ENCODE data around the gene ACCSL. TPM values are rescaled to one million over a fixed set of nuclear protein-coding genes. Genes with fewer than 3 reads are reported as not detected.
A peak's percentile ranks its signal among the peaks of the same experiment; 100 is the strongest.

ACCSL gene
- polyA plus RNA-seq, 1 of the 3 experiments (the other 2 are of a cell fraction), result not detected

DNA sequence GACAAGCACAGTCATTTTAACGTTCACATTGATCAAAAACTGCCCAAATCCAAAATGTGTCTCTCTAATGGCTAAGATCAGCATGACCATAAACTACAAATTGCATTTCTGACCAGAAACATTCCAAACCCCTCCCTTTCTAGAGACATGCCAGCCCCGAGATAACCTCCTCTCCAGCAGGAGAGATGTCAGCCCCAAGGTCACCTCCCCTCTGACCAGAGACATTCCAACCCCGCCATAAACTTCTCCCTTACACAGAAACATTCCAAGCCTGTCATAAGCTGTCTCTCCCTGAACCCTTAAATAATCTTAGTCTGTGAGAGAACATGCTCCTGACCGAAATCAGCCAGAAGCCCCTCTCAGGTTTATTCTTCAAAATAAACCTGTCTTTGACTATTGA, 41.1 kb downstream of the ACCSL start:
- H3K4me2 ChIP-seq, result no peak overlapping the region
- H3K27ac ChIP-seq (ENCODE audit: low read depth in 2 of 2, low read length in 1 of 2), result no peak overlapping the region
- DNase-seq, result no peak
- H3K36me3 ChIP-seq (replicated peaks in 1 of 2; ENCODE audit: control insufficient read depth in 1 of 2, insufficient read depth in 2 of 2, low read length in 1 of 2), result peaks cover 0 to 3% of the 10 kb centered on the region in 2 experiments
- no peak overlapping the region for H2AFZ ChIP-seq (ENCODE audit: low read depth)
- no peaks in the 10 kb centered on the region for H3K9me3 ChIP-seq
- 61% methylated on average over 4 of the region's 4 CpGs for WGBS (ENCODE audit: low lambda C conversion rate)
- ChIA-PET CTCF (interaction anchor here (0.8 to 1.7 kb wide), 3 partner anchors 21 to 199 kb away, joined by 3 to 4 read pairs (median 4); no protein-coding TSS in a partner anchor), POLR2A (no interaction called here)
- H3K79me2 ChIP-seq (ENCODE audit: insufficient read depth), result no peaks in the 10 kb centered on the region
- TF ChIP-seq FOSL2 (IDR thresholded peaks at IDR 0.05; ENCODE audit: borderline replicate concordance, low read depth) (no peak), FOXJ3 (CRISPR knock-in tag; IDR thresholded peaks at IDR 0.05) (no peak), TCF12 (IDR thresholded peaks at IDR 0.05) (no peak), RAD21 (IDR thresholded peaks at IDR 0.05; ENCODE audit: low read length) (no peak)
- no peaks in the 10 kb centered on the region for H3F3A ChIP-seq (replicated peaks; ENCODE audit: insufficient read depth)
- H3K9me2 ChIP-seq, result no peaks in the 10 kb centered on the region
- peaks cover 0 to under 1% of the 10 kb centered on the region in 2 experiments; a peak in 1 of 4 replicates for H3K4me1 ChIP-seq (ENCODE audit: control insufficient read depth in 1 of 2, insufficient read depth in 2 of 2, low read depth in 1 of 2, low read length in 1 of 2)
- no peaks in the 10 kb centered on the region for H4K20me1 ChIP-seq (ENCODE audit: insufficient read depth)
- no peak overlapping the region for H3K4me3 ChIP-seq (ENCODE audit: low read depth in 2 of 2, low read length in 1 of 2)
- no peaks in the 10 kb centered on the region for H3K27me3 ChIP-seq (ENCODE audit: insufficient read depth)
- H3K9ac ChIP-seq, result no peak overlapping the region

DNA sequence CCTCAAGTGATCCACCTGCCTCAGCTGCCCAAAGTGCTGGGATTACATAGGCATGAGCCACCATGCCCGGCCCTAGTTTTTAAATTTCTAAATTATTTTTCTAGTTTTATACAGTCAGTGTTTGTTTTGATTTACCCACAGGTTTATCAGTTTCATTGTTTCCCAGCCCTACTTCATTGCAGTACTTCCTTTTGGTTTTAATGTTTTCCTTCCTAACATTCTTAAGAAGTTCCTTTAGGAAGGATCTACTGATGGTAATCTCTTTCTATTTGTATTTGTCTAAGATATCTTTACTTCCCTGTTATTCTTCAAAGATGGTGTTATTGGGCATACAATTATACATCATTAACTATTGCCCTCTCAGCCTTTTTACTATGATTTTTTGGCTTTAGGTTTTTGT, 42.8 kb downstream of the ACCSL start:
- Histone ChIP-seq H3K4me1 (ENCODE audit: control insufficient read depth in 1 of 2, insufficient read depth in 2 of 2, low read depth in 1 of 2, low read length in 1 of 2) (peaks cover 0 to 3% of the 10 kb centered on the region in 2 experiments; a peak in 2 of 4 replicates), H3F3A (replicated peaks; ENCODE audit: insufficient read depth) (peaks cover 4% of the 10 kb centered on the region), H3K79me2 (ENCODE audit: insufficient read depth) (no peaks in the 10 kb centered on the region), H3K9me3 (no peaks in the 10 kb centered on the region), H3K36me3 (replicated peaks in 1 of 2; ENCODE audit: control insufficient read depth in 1 of 2, insufficient read depth in 2 of 2, low read length in 1 of 2) (peaks cover 0 to 3% of the 10 kb centered on the region in 2 experiments), H3K27ac (ENCODE audit: low read depth in 2 of 2, low read length in 1 of 2) (no peak overlapping the region), H3K27me3 (ENCODE audit: insufficient read depth) (no peaks in the 10 kb centered on the region), H3K9me2 (no peaks in the 10 kb centered on the region), H4K20me1 (ENCODE audit: insufficient read depth) (no peaks in the 10 kb centered on the region), H3K9ac (no peak overlapping the region), H3K4me3 (ENCODE audit: low read depth in 2 of 2, low read length in 1 of 2) (no peak overlapping the region), H2AFZ (ENCODE audit: low read depth) (no peak overlapping the region), H3K4me2 (no peak overlapping the region)
- ChIA-PET POLR2A (no interaction called here), CTCF (interaction anchor here (0.6 to 1.5 kb wide), 2 partner anchors 19 to 201 kb away, joined by 3 to 4 read pairs; no protein-coding TSS in a partner anchor)
- no peak for DNase-seq
- WGBS (ENCODE audit: low lambda C conversion rate), result 90% methylated on average over 1 of the region's 1 CpG
- no peak for TF ChIP-seq FOSL2 (IDR thresholded peaks at IDR 0.05; ENCODE audit: borderline replicate concordance, low read depth)

DNA sequence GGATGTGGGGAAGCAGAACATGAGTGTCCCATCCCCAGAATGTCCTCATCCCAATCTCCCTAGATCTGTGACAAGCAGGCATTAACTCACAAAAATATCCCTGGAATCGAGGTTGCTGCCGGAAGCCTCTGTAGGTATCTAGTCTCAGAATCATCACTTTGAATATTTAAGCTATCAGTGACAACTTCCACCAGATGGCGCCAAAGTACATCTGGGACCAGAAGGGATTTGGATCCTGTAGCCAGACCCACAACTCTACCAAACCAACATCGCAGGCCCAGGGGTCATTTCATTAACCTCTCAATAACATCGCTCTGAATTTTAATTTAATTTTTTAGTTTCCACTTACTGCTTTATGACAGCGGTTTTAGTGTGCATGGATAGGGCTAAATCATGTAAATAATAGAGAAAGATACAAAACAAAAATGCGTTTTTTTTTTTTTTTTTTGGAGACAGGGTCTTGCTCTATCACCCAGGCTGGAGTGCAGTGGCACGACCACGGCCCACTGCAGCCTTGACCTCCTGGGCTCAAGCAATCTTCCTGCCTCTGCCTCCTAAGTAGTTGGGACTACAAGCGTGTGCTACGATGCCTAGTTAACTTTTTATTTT, 46.6 kb downstream of the ACCSL start:
- peaks cover 4% of the 10 kb centered on the region for H3F3A ChIP-seq (replicated peaks; ENCODE audit: insufficient read depth)
- no peak overlapping the region for H3K9ac ChIP-seq
- CTCF ChIA-PET, result interaction anchor here (0.6 to 4.5 kb wide), 48 partner anchors 8 to 523 kb away, joined by 3 to 88 read pairs (median 5); partner anchors contain the start of gene ACCS
- H3K9me3 ChIP-seq, result no peaks in the 10 kb centered on the region
- H3K9me2 ChIP-seq, result no peaks in the 10 kb centered on the region
- H4K20me1 ChIP-seq (ENCODE audit: insufficient read depth), result 0 out of 2 replicates have a peak, but pooled peaks cover 11% of the 10 kb centered on the region
- no peaks in the 10 kb centered on the region for H3K36me3 ChIP-seq (replicated peaks in 1 of 2; ENCODE audit: control insufficient read depth in 1 of 2, insufficient read depth in 2 of 2, low read length in 1 of 2)
- no peaks in the 10 kb centered on the region for H3K27me3 ChIP-seq (ENCODE audit: insufficient read depth)
- peaks cover 3 to 9% of the 10 kb centered on the region in 2 experiments; a peak in 3 of 4 replicates for H3K4me1 ChIP-seq (ENCODE audit: control insufficient read depth in 1 of 2, insufficient read depth in 2 of 2, low read depth in 1 of 2, low read length in 1 of 2)
- no peak overlapping the region for H3K4me3 ChIP-seq (ENCODE audit: low read depth in 2 of 2, low read length in 1 of 2)
- peak; percentile 82 for DNase-seq
- H3K4me2 ChIP-seq, result no peak overlapping the region
- H2AFZ ChIP-seq (ENCODE audit: low read depth), result no peak overlapping the region
- no peak overlapping the region for H3K27ac ChIP-seq (ENCODE audit: low read depth in 2 of 2, low read length in 1 of 2)
- POLR2A ChIA-PET, result interaction anchor here (1.0 kb wide), 1 partner anchor 146 kb away, joined by 3 read pairs; no protein-coding TSS in a partner anchor
- peaks cover 30% of the 10 kb centered on the region for H3K79me2 ChIP-seq (ENCODE audit: insufficient read depth)
- 30% methylated on average over 11 of the region's 11 CpGs for WGBS (ENCODE audit: low lambda C conversion rate)
- no peak for TF ChIP-seq NRF1 (IDR thresholded peaks at IDR 0.05; ENCODE audit: low read depth, low read length)
- TF ChIP-seq, protein P1, sequence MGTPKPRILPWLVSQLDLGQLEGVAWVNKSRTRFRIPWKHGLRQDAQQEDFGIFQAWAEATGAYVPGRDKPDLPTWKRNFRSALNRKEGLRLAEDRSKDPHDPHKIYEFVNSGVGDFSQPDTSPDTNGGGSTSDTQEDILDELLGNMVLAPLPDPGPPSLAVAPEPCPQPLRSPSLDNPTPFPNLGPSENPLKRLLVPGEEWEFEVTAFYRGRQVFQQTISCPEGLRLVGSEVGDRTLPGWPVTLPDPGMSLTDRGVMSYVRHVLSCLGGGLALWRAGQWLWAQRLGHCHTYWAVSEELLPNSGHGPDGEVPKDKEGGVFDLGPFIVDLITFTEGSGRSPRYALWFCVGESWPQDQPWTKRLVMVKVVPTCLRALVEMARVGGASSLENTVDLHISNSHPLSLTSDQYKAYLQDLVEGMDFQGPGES (IDR thresholded peaks at IDR 0.05; ENCODE audit: low read depth, low read length), result no peak
- no peak for TF ChIP-seq FOXJ3 (CRISPR knock-in tag; IDR thresholded peaks at IDR 0.05)
- peak; percentile 65 for TF ChIP-seq SMC3 (IDR thresholded peaks at IDR 0.05; ENCODE audit: low read depth, low read length)
- TF ChIP-seq, protein P2, sequence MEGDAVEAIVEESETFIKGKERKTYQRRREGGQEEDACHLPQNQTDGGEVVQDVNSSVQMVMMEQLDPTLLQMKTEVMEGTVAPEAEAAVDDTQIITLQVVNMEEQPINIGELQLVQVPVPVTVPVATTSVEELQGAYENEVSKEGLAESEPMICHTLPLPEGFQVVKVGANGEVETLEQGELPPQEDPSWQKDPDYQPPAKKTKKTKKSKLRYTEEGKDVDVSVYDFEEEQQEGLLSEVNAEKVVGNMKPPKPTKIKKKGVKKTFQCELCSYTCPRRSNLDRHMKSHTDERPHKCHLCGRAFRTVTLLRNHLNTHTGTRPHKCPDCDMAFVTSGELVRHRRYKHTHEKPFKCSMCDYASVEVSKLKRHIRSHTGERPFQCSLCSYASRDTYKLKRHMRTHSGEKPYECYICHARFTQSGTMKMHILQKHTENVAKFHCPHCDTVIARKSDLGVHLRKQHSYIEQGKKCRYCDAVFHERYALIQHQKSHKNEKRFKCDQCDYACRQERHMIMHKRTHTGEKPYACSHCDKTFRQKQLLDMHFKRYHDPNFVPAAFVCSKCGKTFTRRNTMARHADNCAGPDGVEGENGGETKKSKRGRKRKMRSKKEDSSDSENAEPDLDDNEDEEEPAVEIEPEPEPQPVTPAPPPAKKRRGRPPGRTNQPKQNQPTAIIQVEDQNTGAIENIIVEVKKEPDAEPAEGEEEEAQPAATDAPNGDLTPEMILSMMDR (IDR thresholded peaks at IDR 0.05), result peak; percentile 82
- peak; percentile 58; the same call in 1 of the 2 replicates for TF ChIP-seq RCOR1 (IDR thresholded peaks at IDR 0.05; ENCODE audit: low read length)
- TF ChIP-seq SIN3A (IDR thresholded peaks at IDR 0.05; ENCODE audit: borderline replicate concordance, low read depth, low read length), result no peak
- TF ChIP-seq GABPA (IDR thresholded peaks at IDR 0.05; ENCODE audit: low read depth), result no peak
- TF ChIP-seq, protein P3, sequence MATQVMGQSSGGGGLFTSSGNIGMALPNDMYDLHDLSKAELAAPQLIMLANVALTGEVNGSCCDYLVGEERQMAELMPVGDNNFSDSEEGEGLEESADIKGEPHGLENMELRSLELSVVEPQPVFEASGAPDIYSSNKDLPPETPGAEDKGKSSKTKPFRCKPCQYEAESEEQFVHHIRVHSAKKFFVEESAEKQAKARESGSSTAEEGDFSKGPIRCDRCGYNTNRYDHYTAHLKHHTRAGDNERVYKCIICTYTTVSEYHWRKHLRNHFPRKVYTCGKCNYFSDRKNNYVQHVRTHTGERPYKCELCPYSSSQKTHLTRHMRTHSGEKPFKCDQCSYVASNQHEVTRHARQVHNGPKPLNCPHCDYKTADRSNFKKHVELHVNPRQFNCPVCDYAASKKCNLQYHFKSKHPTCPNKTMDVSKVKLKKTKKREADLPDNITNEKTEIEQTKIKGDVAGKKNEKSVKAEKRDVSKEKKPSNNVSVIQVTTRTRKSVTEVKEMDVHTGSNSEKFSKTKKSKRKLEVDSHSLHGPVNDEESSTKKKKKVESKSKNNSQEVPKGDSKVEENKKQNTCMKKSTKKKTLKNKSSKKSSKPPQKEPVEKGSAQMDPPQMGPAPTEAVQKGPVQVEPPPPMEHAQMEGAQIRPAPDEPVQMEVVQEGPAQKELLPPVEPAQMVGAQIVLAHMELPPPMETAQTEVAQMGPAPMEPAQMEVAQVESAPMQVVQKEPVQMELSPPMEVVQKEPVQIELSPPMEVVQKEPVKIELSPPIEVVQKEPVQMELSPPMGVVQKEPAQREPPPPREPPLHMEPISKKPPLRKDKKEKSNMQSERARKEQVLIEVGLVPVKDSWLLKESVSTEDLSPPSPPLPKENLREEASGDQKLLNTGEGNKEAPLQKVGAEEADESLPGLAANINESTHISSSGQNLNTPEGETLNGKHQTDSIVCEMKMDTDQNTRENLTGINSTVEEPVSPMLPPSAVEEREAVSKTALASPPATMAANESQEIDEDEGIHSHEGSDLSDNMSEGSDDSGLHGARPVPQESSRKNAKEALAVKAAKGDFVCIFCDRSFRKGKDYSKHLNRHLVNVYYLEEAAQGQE (IDR thresholded peaks at IDR 0.05; ENCODE audit: low read depth, low read length), result no peak
- peak; percentile 75 for TF ChIP-seq RAD21 (IDR thresholded peaks at IDR 0.05; ENCODE audit: low read length)
- peak; percentile 14 for TF ChIP-seq CHD2 (IDR thresholded peaks at IDR 0.05; ENCODE audit: low read length, partially characterized antibody)
- no peak for TF ChIP-seq FOXM1 (IDR thresholded peaks at IDR 0.05; ENCODE audit: low read depth)
